HG03469 (cell line): ENCODE results near the gene ICAM1.
"Not testable (repeated sequence)": the region's sequence is repeated elsewhere in the genome, so short reads cannot be mapped to it uniquely, and the experiment has no call there.

ENCODE experiments used
- ATAC-seq: cut with Tn5 transposase; IDR thresholded peaks from one replicate; pipeline ENCODE4 v1.9.1; 2021; ENCODE audit warnings: mild to moderate bottlenecking, moderate library complexity, moderate number of reproducible peaks; ENCODE audit not compliant: unreplicated experiment

The ICAM1 gene

DNA sequence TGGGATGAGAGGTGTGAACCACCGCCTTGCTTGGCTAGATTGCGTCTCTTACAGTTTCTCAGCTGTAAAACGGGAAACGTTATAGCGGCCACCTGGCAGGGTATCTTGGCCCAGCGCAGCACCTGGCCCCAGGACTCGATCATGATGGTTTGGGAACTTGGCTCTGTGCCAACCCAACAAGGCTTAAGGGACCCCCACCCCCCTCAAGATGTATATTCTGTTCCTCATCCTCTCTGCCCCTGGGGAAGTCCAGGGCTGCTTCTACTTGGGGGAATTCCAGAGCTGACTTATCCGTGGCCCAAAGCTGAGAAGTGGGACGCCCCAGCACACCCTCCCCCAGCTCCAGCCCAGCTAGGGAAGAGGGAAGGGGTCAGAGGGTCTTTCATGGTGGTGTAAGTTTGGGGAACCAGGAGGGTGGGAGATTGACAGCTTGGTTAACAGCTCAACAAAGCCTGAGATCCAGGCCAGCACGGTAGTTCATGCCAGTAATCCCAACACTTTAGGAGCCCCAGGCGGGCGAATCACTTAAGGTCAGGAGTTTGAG is 695 bp downstream of the ICAM1 start:
- ATAC-seq = no peak

DNA sequence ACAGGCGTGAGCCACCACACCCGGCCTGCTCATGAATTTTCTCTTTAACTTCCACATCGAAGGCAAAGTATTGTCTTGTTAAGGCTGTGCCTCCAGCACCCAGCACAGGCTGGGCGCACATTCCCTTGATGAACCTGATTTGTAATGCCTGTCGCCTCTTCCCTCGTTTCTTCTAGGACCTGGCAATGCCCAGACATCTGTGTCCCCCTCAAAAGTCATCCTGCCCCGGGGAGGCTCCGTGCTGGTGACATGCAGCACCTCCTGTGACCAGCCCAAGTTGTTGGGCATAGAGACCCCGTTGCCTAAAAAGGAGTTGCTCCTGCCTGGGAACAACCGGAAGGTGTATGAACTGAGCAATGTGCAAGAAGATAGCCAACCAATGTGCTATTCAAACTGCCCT is 3.7 kb downstream of the ICAM1 start:
- ATAC-seq = no peak

DNA sequence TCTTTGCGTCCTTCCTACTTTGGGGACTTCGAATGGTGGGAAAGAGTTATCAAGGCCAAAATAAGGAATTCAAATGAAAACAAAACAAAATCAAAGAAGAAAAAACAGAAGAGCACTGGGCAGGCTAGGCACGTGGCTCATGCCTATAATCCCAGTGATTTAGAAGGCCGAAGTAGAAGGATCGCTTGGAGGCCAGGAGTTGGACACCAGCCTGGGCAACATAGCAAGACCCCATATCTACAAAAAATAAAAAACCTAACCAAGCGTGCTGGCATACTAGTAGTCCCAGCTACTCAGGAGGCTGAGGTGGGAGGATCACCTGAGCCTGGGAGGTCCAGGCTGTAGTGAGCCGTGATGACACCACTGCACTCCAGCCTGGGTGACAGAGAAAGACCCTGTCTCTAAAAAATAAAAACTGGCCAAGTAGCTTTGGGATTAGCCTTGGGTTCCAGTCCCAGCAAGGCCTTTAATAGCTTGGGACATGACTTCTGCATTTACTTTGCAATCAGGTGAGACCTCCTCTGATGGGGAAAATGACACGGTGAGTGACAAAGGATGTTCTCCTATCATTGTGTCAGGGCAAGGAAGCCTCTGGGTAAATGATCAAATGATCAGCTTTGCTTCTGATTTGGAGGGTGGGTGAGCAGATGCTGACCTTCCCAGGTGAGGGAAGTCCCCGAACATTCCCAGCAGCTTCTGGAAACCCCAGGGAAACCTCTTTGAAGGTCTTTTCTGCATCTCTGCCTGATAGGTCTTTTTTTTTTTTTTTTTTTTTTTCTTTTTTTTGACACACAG is 7.1 kb downstream of the ICAM1 start:
- no peak for ATAC-seq

DNA sequence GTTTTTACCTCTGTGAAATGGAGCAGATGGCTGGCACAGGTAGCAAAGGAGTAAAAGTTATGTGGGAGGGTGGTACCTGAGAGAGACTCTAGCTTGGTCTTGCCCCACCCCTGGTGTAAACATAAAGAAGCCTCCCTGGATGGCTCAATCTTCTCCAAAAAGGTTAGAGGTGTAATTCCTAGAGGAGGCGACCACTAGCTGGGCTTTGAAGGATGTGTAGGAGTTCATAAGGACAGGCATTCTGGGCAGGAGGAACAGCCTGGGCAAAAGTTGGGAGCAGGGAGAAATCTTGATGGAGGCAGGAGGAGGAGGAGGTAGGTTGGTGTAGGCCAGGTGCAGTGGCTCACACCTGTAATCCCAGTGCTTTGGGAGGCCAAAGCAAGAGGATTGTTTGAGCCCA is 8.0 kb downstream of the ICAM1 start:
- ATAC-seq = no peak

DNA sequence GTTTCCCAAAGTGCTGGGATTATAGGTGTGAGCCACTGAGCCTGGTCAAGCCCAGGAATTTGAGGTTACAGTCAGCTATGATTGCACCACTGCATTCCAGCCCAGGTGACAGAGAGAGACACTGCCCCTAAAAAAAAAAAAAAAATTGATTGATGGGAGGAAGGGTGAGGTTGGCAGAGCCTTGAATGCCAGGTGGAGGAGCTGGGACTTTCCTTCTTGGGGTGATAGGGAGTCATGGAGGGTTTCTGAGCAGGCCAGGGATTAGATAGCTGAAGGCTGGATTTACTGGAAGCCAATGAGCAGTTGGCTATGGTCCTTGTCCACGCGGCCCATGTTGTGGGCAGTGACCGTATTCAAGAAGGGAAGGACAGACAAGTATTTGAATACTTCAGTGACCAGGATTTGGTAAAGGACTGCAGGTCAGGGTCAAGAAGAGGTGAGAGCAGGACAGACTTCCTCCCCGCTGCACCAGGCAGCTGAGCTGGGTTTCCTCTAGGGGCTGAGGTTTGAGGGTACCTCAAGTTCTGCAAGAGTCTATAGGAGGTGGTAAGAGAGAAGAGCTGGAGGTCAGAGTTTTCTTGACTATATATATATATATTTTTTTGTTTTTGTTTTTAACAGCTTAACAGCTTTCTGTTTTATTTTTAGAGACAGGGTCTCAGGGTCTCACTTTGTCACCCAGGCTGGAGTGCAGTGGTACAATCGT is 9.0 kb downstream of the ICAM1 start:
- no peak for ATAC-seq

DNA sequence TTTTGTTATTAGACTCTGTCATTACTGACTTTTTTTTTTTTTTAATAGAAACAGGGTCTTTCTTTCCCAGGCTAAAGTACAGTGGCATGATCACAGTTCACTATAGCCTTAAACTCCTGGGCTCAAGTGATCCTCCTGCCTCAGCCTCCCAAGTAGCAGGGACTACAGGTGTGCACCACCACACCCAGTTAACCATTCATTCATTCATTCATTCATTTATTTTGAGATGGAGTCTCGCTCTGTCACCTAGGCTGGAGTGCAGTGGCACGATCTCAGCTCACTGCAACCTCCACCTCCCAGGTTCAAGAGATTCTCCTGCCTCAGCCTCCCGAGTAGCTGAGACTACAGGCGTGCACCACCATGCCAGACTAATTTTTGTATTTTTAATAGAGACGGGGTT is 11.1 kb downstream of the ICAM1 start:
- ATAC-seq = not testable (repeated sequence)

DNA sequence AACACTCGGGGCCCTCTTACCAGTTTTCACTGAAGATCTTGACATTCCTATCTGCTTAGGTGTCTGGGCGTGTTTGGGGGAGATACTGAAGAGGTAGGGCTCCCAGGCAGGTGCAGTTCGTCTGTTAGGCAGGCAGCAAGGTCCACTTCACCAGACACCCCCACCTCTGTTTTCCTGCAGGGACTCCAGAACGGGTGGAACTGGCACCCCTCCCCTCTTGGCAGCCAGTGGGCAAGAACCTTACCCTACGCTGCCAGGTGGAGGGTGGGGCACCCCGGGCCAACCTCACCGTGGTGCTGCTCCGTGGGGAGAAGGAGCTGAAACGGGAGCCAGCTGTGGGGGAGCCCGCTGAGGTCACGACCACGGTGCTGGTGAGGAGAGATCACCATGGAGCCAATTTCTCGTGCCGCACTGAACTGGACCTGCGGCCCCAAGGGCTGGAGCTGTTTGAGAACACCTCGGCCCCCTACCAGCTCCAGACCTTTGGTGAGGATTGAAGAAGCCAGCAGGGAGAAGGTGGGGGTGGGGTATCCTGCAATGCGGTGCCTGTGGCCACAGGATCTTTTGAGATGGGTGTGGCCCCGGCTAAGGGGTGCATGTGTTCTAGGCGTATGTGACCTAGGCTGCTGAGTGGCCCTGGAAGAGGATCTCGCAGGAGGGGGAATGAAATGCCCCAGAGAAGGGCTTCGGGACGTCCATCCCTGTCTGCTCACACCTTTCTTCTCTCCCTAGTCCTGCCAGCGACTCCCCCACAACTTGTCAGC is 12.6 kb downstream of the ICAM1 start:
- no peak for ATAC-seq

DNA sequence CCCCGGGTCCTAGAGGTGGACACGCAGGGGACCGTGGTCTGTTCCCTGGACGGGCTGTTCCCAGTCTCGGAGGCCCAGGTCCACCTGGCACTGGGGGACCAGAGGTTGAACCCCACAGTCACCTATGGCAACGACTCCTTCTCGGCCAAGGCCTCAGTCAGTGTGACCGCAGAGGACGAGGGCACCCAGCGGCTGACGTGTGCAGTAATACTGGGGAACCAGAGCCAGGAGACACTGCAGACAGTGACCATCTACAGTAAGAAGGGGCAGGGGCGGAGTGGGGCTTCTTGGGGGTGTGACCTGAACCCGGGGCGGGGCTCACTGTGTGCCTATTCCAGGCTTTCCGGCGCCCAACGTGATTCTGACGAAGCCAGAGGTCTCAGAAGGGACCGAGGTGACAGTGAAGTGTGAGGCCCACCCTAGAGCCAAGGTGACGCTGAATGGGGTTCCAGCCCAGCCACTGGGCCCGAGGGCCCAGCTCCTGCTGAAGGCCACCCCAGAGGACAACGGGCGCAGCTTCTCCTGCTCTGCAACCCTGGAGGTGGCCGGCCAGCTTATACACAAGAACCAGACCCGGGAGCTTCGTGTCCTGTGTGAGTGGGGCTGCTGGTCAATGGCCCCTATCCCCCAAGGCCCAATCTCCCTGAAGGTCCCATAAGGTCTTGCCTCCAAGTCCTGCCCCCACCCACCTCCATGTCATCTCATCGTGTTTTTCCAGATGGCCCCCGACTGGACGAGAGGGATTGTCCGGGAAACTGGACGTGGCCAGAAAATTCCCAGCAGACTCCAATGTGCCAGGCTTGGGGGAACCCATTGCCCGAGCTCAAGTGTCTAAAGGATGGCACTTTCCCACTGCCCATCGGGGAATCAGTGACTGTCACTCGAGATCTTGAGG is 13.4 kb downstream of the ICAM1 start:
- ATAC-seq = no peak

DNA sequence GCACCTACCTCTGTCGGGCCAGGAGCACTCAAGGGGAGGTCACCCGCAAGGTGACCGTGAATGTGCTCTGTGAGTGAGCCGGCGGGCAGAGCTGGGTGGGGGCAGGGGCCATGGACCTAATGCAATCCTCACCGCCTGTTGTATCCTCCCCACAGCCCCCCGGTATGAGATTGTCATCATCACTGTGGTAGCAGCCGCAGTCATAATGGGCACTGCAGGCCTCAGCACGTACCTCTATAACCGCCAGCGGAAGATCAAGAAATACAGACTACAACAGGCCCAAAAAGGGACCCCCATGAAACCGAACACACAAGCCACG is 14.0 kb downstream of the ICAM1 start:
- no peak for ATAC-seq

DNA sequence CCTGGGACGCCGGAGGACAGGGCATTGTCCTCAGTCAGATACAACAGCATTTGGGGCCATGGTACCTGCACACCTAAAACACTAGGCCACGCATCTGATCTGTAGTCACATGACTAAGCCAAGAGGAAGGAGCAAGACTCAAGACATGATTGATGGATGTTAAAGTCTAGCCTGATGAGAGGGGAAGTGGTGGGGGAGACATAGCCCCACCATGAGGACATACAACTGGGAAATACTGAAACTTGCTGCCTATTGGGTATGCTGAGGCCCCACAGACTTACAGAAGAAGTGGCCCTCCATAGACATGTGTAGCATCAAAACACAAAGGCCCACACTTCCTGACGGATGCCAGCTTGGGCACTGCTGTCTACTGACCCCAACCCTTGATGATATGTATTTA is 14.5 kb downstream of the ICAM1 start:
- no peak for ATAC-seq

DNA sequence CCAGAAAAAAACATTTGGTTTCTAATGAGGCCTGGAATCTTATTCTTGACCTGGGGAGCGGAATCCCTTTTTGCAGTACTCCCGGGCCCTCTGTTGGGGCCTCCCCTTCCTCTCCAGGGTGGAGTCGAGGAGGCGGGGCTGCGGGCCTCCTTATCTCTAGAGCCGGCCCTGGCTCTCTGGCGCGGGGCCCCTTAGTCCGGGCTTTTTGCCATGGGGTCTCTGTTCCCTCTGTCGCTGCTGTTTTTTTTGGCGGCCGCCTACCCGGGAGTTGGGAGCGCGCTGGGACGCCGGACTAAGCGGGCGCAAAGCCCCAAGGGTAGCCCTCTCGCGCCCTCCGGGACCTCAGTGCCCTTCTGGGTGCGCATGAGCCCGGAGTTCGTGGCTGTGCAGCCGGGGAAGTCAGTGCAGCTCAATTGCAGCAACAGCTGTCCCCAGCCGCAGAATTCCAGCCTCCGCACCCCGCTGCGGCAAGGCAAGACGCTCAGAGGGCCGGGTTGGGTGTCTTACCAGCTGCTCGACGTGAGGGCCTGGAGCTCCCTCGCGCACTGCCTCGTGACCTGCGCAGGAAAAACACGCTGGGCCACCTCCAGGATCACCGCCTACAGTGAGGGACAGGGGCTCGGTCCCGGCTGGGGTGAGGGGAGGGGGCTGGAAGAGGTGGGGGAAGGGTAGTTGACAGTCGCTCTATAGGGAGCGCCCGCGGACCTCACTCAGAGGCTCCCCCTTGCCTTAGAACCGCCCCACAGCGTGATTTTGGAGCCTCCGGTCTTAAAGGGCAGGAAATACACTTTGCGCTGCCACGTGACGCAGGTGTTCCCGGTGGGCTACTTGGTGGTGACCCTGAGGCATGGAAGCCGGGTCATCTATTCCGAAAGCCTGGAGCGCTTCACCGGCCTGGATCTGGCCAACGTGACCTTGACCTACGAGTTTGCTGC is 16.1 kb downstream of the ICAM1 start, which contains the start of gene ICAM4:
TSS of gene ICAM4 (plus strand) at position 153 of the 935 bp plus-strand sequence. CDS start at position 211, 58 bp downstream.
- no peak for ATAC-seq

DNA sequence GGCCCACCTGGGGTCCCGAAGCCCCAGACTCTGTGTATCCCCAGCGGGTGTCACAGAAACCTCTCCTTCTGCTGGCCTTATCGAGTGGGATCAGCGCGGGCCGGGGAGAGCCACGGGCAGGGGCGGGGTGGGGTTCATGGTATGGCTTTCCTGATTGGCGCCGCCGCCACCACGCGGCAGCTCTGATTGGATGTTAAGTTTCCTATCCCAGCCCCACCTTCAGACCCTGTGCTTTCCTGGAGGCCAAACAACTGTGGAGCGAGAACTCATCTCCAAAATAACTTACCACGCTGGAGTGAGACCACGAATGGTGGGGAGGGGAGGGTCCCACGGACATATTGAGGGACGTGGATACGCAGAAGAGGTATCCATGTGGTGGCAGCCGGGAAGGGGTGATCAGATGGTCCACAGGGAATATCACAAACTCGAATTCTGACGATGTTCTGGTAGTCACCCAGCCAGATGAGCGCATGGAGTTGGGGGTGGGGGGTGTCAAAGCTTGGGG is 17.8 kb downstream of the ICAM1 start:
- no peak for ATAC-seq

DNA sequence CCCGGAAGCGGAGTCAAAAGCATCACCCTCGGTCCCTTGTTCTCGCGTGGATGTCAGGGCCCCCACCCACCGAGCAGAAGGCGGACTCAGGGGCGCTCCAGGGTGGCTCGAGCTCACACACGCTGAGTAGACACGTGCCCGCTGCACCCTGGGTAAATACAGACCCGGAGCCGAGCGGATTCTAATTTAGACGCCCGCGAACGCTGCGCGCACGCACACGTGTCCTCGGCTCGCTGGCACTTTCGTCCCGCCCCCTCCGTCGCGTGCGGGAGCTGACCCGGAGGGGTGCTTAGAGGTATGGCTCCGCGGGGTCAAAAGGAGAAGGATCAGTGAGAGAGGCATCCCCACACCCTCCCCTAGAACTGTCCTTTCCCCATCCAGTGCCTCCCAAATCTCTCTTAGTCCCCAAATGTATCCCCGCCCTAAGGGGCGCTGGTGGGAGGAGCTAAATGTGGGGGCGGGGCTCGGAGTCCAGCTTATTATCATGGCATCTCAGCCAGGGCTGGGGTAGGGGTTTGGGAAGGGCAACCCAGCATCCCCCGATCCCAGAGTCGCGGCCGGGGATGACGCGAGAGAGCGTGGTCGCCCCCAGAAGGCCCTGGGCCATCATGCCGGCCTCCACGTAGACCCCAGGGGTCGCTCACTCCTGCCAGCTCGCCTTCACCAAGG is 18.4 kb downstream of the ICAM1 start:
- no peak for ATAC-seq

DNA sequence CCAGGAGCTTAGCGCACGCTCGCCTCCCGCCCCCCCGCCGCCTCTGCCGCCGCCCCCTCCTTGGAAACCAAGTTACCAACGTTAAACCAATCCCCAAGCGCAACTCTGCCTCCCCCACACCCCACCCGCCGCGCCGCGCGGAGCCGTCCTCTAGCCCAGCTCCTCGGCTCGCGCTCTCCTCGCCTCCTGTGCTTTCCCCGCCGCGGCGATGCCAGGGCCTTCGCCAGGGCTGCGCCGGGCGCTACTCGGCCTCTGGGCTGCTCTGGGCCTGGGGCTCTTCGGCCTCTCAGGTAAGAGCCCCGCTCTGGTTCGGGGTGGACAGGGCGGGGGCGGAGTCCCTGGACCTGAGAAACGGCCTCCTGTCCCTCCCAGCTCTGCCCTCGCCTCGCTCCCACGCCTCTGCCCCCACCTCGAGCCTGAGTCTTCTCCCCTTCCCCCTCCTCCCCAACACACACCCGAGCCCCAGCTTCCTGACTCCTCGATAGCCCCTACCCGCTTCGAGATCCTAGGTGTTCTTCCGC is 19.0 kb downstream of the ICAM1 start, which contains the start of gene ICAM5:
TSS of gene ICAM5 (plus strand) at position 117 of the 521 bp plus-strand sequence. CDS start at position 209, 92 bp downstream.
- no peak for ATAC-seq

DNA sequence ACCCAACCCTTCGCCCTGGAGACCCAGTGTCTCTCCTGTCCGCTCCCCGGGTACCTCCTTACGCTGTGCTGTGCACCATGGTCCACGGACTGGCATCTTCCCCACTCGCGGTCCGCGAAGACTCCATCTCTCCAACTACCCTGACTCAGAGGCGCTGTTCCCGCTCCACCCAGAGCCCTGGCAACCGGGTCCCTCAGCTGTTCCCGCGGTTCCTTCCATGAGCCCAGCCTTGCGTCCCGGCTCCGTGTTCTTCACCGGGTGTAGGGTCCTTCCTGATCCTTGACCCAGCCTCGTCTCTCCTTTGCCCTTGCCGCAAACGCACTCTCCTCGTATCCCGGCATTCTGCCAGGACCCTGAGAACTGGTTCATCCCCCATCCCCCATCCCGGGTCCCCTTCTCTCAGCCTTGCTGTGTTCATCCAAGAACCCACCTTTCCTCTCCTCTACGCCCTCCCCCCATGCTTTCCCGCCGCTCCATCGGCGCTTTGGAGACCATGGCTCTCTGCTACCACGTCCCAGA is 19.5 kb downstream of the ICAM1 start:
- ATAC-seq = no peak

DNA sequence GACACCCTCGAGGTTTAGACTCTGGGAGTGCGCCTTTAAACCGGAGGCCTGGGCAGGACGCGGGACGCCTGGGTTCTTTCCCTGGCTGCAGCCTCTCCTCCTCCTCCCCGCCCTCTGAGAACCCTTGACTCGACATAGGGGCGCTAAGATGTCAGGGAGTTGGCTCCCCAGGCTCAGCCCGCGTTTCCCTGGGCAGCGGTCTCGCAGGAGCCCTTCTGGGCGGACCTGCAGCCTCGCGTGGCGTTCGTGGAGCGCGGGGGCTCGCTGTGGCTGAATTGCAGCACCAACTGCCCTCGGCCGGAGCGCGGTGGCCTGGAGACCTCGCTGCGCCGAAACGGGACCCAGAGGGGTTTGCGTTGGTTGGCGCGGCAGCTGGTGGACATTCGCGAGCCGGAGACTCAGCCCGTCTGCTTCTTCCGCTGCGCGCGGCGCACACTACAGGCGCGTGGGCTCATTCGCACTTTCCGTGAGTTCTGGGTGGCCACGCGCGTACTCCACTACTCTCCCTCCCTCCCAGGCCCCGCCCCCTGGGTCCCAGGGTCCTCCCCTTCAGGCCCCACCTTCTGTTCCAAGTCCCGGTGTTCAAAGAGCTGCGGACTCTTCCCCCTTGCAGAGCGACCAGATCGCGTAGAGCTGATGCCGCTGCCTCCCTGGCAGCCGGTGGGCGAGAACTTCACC is 20.1 kb downstream of the ICAM1 start:
- no peak for ATAC-seq

DNA sequence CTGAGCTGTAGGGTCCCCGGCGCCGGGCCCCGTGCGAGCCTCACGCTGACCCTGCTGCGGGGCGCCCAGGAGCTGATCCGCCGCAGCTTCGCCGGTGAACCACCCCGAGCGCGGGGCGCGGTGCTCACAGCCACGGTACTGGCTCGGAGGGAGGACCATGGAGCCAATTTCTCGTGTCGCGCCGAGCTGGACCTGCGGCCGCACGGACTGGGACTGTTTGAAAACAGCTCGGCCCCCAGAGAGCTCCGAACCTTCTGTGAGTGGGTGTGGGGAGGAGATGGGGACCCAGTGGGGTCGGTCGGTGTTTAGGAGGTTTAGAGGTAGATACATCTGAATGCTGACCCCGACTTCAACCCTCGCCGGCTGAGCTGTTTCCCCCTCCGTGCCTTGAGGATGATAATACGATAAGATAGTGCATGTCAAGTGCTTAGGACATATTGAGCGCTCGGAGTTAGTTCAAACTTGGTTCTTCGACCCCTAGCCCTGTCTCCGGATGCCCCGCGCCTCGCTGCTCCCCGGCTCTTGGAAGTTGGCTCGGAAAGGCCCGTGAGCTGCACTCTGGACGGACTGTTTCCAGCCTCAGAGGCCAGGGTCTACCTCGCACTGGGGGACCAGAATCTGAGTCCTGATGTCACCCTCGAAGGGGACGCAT is 20.8 kb downstream of the ICAM1 start:
- ATAC-seq = no peak
